Skeletal muscle satellite cell (primary cell): ENCODE data around the gene SDR9C7.
"Not testable (repeated sequence)": the region's sequence is repeated elsewhere in the genome, so short reads cannot be mapped to it uniquely, and the experiment has no call there.

Experiments
- H3K27me3 ChIP-seq: 2 replicates; pipeline ENCODE4 v1.7.0; 2013; ENCODE audit warnings: low read length; ENCODE audit not compliant: control insufficient read depth, insufficient read depth
- H3K36me3 ChIP-seq: 2 replicates; pipeline ENCODE4 v1.7.0; 2013; ENCODE audit warnings: mild to moderate bottlenecking, control low read depth, low read length; ENCODE audit not compliant: insufficient read depth
- H3K4me1 ChIP-seq: 2 replicates; pipeline ENCODE4 v1.7.0; 2013; ENCODE audit warnings: low read length; ENCODE audit not compliant: control insufficient read depth, insufficient read depth
- H3K4me2 ChIP-seq: 2 replicates; pipeline ENCODE4 v1.7.0; 2013; ENCODE audit warnings: mild to moderate bottlenecking, low read length
- H3K4me3 ChIP-seq: 2 replicates; pipeline ENCODE4 v1.7.0; 2013; ENCODE audit warnings: low read length
- H3K9ac ChIP-seq: 2 replicates; pipeline ENCODE4 v1.7.0; 2013; ENCODE audit warnings: mild to moderate bottlenecking, low read depth, low read length, moderate library complexity
- H3K9me3 ChIP-seq: replicated peaks from 2 replicates; pipeline ENCODE4 v1.7.0; 2013; ENCODE audit warnings: mild to moderate bottlenecking, control low read depth, low read length

Gene SDR9C7

GRCh38 chr12:56965124-56965523 is 30.9 kb upstream of the SDR9C7 start:
- H3K27me3 ChIP-seq, H3K4me1 ChIP-seq, H3K4me2 ChIP-seq, H3K9me3 ChIP-seq, H3K36me3 ChIP-seq, H3K4me3 ChIP-seq, H3K9ac ChIP-seq: not testable (repeated sequence)

GRCh38 chr12:56963557-56963956 is 29.3 kb upstream of the SDR9C7 start:
- not testable (repeated sequence) for H3K9ac ChIP-seq, H3K27me3 ChIP-seq, H3K9me3 ChIP-seq, H3K4me2 ChIP-seq, H3K36me3 ChIP-seq, H3K4me3 ChIP-seq, H3K4me1 ChIP-seq

GRCh38 chr12:56962247-56962646 is 28.0 kb upstream of the SDR9C7 start:
- H3K9ac ChIP-seq, H3K36me3 ChIP-seq, H3K4me1 ChIP-seq, H3K4me3 ChIP-seq, H3K4me2 ChIP-seq, H3K9me3 ChIP-seq: not testable (repeated sequence)
- H3K27me3 ChIP-seq, result peaks cover 16% of the 10 kb centered on the region

GRCh38 chr12:56958422-56958821 is 24.2 kb upstream of the SDR9C7 start:
- Histone ChIP-seq H3K36me3 (no peaks in the 10 kb centered on the region), H3K4me3 (no peak overlapping the region), H3K4me1 (no peaks in the 10 kb centered on the region), H3K27me3 (peaks cover 43% of the 10 kb centered on the region), H3K9me3 (no peaks in the 10 kb centered on the region), H3K4me2 (no peak overlapping the region), H3K9ac (no peak overlapping the region)

GRCh38 chr12:56957229-56958052 is 23.2 kb upstream of the SDR9C7 start, which contains the start of gene RDH16:
Gene RDH16, minus strand, starts transcription at chr12:56957608. Its CDS starts 146 bp downstream, at chr12:56957462.
- Histone ChIP-seq H3K4me1 (no peaks in the 10 kb centered on the region), H3K9ac (no peak within 1 kb of the TSS), H3K4me3 (no peak within 1 kb of the TSS), H3K4me2 (no peak within 1 kb of the TSS), H3K9me3 (no peaks in the 10 kb centered on the region), H3K36me3 (no peaks in the 10 kb centered on the region), H3K27me3 (peaks cover 43% of the 10 kb centered on the region)

GRCh38 chr12:56955631-56956256 is 21.5 kb upstream of the SDR9C7 start:
- Histone ChIP-seq H3K9ac (no peak overlapping the region), H3K4me2 (no peak overlapping the region), H3K9me3 (no peaks in the 10 kb centered on the region), H3K4me3 (no peak overlapping the region), H3K27me3 (peaks cover 49% of the 10 kb centered on the region), H3K4me1 (no peaks in the 10 kb centered on the region), H3K36me3 (no peaks in the 10 kb centered on the region)

- Histone ChIP-seq H3K9me3 (no peaks in the 10 kb centered on the region), H3K4me1 (no peaks in the 10 kb centered on the region), H3K9ac (no peak overlapping the region), H3K4me3 (no peak overlapping the region), H3K4me2 (no peak overlapping the region), H3K27me3 (peaks cover 49% of the 10 kb centered on the region), H3K36me3 (no peaks in the 10 kb centered on the region)
Measured at GRCh38 chr12:56954958-56955355, 20.7 kb upstream of the SDR9C7 start.

- Histone ChIP-seq H3K36me3 (no peaks in the 10 kb centered on the region), H3K9ac (no peak overlapping the region), H3K27me3 (peaks cover 49% of the 10 kb centered on the region), H3K4me3 (no peak overlapping the region), H3K4me1 (no peaks in the 10 kb centered on the region), H3K9me3 (no peaks in the 10 kb centered on the region), H3K4me2 (no peak overlapping the region)
Measured at GRCh38 chr12:56954057-56954957, 20.1 kb upstream of the SDR9C7 start.

GRCh38 chr12:56953314-56953713 is 19.1 kb upstream of the SDR9C7 start:
- H3K9me3 ChIP-seq, result no peaks in the 10 kb centered on the region
- H3K9ac ChIP-seq, result no peak overlapping the region
- H3K27me3 ChIP-seq, result peaks cover 44% of the 10 kb centered on the region
- no peaks in the 10 kb centered on the region for H3K36me3 ChIP-seq
- no peak overlapping the region for H3K4me3 ChIP-seq
- no peak overlapping the region for H3K4me2 ChIP-seq
- no peaks in the 10 kb centered on the region for H3K4me1 ChIP-seq

GRCh38 chr12:56951582-56952339 is 17.6 kb upstream of the SDR9C7 start:
- Histone ChIP-seq H3K4me2 (no peak overlapping the region), H3K36me3 (no peaks in the 10 kb centered on the region), H3K4me3 (no peak overlapping the region), H3K9me3 (no peaks in the 10 kb centered on the region), H3K4me1 (no peaks in the 10 kb centered on the region), H3K9ac (no peak overlapping the region), H3K27me3 (peaks cover 29% of the 10 kb centered on the region)

GRCh38 chr12:56948881-56949280 is 14.7 kb upstream of the SDR9C7 start:
- Histone ChIP-seq H3K9ac (no peak overlapping the region), H3K36me3 (no peaks in the 10 kb centered on the region), H3K4me3 (no peak overlapping the region), H3K9me3 (no peaks in the 10 kb centered on the region), H3K27me3 (peaks cover 7% of the 10 kb centered on the region), H3K4me2 (no peak overlapping the region), H3K4me1 (no peaks in the 10 kb centered on the region)
